OCI-LY3 (cell line): ENCODE data around the gene GLIS1.
A peak's percentile ranks its signal among the peaks of the same experiment; 100 is the strongest.

Experiments
- EZH2phosphoT487 ChIP-seq: fragments of 200-600 bp; shearing (Covaris generic); IDR thresholded peaks from 2 replicates; pipeline ENCODE4 v1.6.1; 2018; ENCODE audit warnings: antibody characterized with exemption, mixed run types, low read depth
- TF ChIP-seq, protein P1 (sequence below): fragments of 200-600, 300-600 bp; sonication (generic); IDR thresholded peaks from 2 replicates; pipeline ENCODE4 v1.5.1; 2014; ENCODE audit warnings: antibody characterized with exemption, low read length, low read depth

DNA sequence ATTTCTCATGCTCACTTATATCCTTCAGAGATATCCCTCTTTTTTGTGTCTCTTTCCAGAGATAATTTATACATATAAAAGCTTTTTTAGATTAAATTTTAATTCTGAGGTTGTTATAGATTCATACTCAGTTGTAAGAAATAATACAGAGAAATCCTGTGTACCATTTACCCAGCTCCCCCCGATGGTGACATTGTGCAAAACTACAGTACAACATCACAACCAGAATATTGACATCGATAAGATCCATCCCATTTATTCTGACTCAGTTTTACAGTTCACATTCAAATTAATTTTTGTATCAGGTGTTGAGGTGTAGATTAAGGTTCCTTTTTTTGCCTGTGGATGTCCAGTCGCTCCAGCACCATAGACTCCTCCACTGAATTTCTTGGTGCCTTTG is 265.5 kb downstream of the GLIS1 start:
- TF ChIP-seq, protein P1, sequence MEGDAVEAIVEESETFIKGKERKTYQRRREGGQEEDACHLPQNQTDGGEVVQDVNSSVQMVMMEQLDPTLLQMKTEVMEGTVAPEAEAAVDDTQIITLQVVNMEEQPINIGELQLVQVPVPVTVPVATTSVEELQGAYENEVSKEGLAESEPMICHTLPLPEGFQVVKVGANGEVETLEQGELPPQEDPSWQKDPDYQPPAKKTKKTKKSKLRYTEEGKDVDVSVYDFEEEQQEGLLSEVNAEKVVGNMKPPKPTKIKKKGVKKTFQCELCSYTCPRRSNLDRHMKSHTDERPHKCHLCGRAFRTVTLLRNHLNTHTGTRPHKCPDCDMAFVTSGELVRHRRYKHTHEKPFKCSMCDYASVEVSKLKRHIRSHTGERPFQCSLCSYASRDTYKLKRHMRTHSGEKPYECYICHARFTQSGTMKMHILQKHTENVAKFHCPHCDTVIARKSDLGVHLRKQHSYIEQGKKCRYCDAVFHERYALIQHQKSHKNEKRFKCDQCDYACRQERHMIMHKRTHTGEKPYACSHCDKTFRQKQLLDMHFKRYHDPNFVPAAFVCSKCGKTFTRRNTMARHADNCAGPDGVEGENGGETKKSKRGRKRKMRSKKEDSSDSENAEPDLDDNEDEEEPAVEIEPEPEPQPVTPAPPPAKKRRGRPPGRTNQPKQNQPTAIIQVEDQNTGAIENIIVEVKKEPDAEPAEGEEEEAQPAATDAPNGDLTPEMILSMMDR: peak; percentile 37; the same call in 1 of the 2 replicates
- TF ChIP-seq EZH2phosphoT487: no peak
